ENCODE results near the gene SNAP29.

DNA sequence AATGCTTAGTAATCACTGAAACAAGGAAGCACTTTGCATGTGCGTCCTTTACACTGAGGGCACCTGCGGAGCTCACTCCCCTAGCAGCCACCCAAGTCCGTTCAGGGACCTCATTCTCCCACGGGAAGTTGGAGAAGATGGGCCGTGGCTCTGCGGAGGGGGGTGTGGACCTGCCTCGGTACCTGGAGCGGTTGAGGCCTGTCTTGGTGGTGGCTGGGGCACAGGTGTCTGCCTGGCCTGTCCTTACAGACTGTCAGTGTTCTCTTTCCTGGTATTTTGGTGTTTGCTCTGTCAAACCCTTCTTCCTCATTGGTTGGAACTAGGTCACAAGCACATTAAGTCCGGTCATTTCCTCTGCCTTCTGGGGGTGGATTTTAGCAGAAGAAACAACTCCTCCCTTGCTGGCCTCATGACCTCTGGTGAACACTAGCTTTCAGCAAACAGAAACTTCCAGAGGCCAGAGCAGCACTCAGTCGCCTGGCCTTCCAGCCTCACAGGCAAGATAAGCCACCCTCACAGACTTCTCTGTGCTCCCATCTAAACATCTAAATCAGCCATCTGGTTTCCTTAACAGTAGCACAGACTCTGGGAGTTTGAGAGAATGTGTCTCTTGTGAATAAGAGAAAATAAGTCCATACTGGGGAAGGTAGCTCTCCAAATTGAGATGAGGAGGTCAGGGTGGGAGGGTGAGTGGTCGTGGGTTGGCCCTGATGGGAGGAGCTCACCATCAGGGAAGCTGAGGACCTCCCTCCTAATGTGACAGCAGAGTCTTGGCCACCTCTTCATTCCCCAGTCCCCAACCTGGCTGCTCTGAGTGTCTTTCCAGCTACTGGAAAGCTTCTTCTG is 8.6 kb downstream of the SNAP29 start:
- TF ChIP-seq, protein P1, sequence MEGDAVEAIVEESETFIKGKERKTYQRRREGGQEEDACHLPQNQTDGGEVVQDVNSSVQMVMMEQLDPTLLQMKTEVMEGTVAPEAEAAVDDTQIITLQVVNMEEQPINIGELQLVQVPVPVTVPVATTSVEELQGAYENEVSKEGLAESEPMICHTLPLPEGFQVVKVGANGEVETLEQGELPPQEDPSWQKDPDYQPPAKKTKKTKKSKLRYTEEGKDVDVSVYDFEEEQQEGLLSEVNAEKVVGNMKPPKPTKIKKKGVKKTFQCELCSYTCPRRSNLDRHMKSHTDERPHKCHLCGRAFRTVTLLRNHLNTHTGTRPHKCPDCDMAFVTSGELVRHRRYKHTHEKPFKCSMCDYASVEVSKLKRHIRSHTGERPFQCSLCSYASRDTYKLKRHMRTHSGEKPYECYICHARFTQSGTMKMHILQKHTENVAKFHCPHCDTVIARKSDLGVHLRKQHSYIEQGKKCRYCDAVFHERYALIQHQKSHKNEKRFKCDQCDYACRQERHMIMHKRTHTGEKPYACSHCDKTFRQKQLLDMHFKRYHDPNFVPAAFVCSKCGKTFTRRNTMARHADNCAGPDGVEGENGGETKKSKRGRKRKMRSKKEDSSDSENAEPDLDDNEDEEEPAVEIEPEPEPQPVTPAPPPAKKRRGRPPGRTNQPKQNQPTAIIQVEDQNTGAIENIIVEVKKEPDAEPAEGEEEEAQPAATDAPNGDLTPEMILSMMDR (IDR thresholded peaks at IDR 0.05; ENCODE audit: low read length) = no peak
- TF ChIP-seq EZH2 (IDR thresholded peaks at IDR 0.05; ENCODE audit: borderline replicate concordance, low read length) = no peak

Data from OCI-LY1 (cell line).